DMS114 treated with DMSO at 0.1 percent for 48 hours (cell line): Measurements from ENCODE around the gene ZNFX1.
A peak's percentile ranks its signal among the peaks of the same experiment; 100 is the strongest.

Experiments
- DNase-seq: peaks from one replicate; lab custom pipeline; 2025; ENCODE audit not compliant: unreplicated experiment; lab: John Stamatoyannopoulos, UW

Gene ZNFX1

GRCh38 chr20:49293122-49293521 is 15.3 kb upstream of the ZNFX1 start:
- DNase-seq = no peak

- no peak for DNase-seq
Measured at GRCh38 chr20:49292010-49292409, 14.2 kb upstream of the ZNFX1 start.

- no peak for DNase-seq
Measured at GRCh38 chr20:49291200-49291599, 13.3 kb upstream of the ZNFX1 start.

GRCh38 chr20:49290608-49291191 is 12.8 kb upstream of the ZNFX1 start:
- peak; percentile 78 for DNase-seq

GRCh38 chr20:49288784-49289696 is 11.2 kb upstream of the ZNFX1 start:
- no peak for DNase-seq

- no peak for DNase-seq
Measured at GRCh38 chr20:49288250-49288751, 10.4 kb upstream of the ZNFX1 start.

- DNase-seq = no peak
Measured at GRCh38 chr20:49287555-49288249, 9.8 kb upstream of the ZNFX1 start.

- DNase-seq = peak; percentile 67
Measured at GRCh38 chr20:49286689-49287551, 9.1 kb upstream of the ZNFX1 start.

- no peak for DNase-seq
Measured at GRCh38 chr20:49285813-49286494, 8.1 kb upstream of the ZNFX1 start.

- no peak for DNase-seq
Measured at GRCh38 chr20:49285233-49285668, 7.4 kb upstream of the ZNFX1 start.

- DNase-seq = no peak
Measured at GRCh38 chr20:49284818-49285217, 7.0 kb upstream of the ZNFX1 start.

GRCh38 chr20:49283703-49284625 is 6.1 kb upstream of the ZNFX1 start:
- peak; percentile 60 for DNase-seq

GRCh38 chr20:49283176-49283702 is 5.4 kb upstream of the ZNFX1 start:
- no peak for DNase-seq

GRCh38 chr20:49282584-49283171 is 4.8 kb upstream of the ZNFX1 start:
- DNase-seq = no peak

GRCh38 chr20:49281913-49282467 is 4.1 kb upstream of the ZNFX1 start:
- no peak for DNase-seq

GRCh38 chr20:49281059-49281912 is 3.4 kb upstream of the ZNFX1 start:
- DNase-seq = peak; percentile 61

GRCh38 chr20:49280463-49281058 is 2.7 kb upstream of the ZNFX1 start:
- no peak for DNase-seq
